GM21528 (cell line): ENCODE measurements around the gene A2M.

Source experiments
- ATAC-seq: cut with Tn5 transposase; IDR thresholded peaks from one replicate; pipeline ENCODE4 v1.9.1; 2021; ENCODE audit warnings: mild to moderate bottlenecking, moderate library complexity; ENCODE audit not compliant: unreplicated experiment, low FRiP score

A2M gene

DNA sequence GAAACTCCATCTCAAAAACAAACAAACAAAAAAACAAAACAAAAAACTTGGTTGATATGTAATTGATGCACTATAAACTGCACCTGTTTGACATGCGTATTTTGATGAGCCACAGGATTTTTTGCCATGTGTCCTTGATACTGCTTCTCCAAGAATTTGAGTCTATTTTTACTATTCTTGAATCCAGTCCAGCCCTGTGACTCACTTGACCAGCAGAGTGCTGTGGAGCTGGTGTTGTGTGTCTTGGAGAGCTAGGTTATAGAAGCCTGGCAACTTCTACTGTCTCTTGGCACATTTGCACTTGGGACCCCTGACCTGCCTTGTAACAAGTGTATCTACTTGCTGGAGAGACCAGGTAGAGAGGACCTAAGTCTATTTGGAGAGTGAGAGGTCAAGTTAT, 74.4 kb downstream of the A2M start:
- no peak for ATAC-seq

DNA sequence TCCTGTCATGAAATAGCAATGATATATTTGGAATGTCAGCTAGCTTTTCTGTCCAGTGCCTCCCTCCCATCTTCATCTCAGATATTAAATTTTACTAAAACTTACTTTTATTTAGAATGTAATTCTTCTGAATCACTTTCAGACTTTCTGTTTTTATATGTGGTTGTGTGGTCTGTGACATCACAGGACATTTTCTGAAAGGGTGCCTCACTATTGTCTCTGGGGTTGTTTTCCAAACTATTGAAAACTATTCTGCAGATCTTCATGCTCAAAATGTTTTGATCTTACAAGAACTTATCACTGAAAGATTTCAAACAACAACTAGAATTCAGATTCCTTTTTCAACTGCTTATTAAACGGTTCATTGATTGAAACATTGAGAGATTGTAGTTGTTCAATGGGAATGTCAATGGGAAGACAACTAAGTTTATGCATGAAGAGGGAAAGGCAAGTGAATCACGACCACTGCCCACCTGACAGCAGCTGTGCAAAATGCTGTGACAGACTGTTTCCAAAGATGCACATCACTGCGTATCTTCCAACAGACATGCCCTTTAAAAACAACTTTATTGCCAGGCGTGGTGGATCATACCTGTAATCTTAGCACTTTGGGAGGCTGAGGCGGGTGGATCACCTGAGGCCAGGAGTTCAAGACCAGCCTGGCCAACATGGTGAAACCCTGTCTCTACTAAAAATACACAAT, 75.1 kb downstream of the A2M start:
- ATAC-seq: no peak

DNA sequence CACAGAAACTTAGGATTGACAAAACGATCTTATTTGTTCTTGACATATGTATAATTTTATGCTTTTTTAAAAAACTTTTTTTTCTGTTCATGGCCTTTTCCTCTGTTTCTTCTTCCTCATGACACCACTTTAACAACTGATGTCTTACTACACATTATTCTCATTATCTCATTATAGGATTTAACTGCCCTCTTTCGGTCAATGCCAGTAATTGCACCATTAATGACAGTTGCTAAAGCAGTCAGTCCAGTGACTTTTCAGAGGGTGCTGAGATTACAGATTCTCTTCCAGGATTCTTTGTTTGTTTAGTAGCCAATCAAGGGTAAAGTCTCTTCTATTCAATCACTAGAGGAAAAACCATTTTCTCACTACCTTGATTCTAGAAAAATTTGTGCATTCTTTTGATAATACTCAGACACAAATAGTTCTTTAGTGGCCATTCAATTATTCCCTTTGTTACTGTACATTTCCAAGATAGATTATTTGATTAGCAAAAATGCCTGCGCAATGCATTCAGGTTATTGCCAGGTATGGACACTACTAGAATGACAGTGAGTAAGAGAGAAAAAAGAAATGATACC, 76.2 kb downstream of the A2M start:
- no peak for ATAC-seq

DNA sequence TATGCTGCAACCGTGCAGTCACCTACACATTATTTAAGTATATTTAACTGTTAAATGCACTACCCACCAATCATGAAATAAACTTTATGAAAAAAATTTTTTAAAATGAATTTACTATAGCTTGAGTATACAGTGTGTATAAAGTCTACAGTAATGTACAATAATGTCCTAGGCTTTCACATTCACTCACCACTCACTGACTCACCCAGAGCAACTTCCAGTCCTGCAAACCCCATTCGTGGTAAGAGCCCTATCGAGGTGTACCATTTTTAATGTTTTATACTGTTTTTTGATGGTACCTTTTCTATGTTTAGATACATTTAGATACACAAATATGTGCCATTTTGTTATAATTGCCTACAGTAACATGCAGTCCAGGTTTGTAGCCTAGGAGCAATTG, 78.3 kb downstream of the A2M start:
- no peak for ATAC-seq

DNA sequence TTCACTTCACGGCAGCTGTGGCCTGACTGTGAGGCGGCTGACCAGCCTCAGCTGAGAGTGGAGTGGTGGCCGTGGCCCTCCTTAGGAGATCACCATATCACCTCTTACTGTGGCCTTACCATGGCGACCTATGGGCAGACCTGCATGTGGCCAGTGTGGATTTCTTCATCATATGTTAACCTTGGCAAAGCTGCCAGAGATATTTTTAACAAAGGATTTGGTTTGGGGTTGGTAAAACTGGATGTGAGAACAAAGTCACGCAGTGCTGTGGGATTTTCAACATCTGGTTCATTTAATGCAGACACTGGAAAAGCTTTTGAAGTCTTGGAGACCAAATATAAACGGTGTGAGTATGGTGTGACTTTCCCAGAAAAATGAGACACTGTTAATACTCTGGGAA, 79.5 kb downstream of the A2M start:
- no peak for ATAC-seq

DNA sequence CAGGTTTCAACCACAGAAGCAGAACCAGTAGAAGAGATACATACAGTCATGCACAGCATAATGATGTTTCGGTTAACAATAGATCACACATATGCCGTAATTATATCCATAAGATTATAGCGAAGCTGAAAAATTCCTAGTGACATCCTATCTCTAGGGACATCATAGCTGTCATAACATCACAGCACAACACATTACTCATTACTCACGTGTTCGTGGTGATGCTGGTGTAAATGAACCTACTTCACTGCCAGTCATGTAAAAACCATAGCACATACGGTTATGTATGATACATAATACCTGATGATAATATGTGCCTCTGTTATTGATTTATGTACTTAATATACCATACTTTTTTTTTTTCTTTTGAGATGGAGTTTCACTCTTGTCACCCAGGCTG, 81.6 kb downstream of the A2M start:
- ATAC-seq: no peak

DNA sequence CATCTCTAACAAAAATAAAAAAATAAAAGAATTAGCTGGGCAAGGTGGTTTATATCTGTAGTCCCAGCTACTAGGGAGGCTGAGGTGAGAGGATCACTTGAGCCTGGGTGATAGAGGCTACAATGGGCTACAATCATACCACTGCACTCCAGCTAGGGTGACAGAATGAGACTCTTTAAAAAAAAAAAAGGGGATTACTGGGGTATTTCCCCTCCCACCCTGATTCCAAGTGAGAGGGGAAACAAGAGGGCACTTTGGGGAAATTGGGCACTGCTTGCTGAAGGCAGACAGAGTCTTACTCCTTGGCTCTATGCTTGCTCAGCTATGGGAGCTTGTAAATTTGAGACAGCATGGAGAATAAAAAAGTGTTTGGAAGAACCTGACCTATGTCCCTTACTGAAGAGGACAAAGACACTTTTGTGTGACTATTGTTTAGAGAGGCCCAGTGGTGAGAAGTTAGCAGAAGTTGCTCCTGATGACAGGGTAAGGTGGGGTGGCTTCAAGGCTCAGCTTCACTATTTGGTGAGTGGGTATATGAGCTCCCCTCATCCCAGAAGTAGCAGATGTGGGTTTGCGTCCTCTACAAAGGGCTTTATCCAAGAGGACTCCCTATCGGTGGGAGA, 82.3 kb downstream of the A2M start:
- no peak for ATAC-seq

DNA sequence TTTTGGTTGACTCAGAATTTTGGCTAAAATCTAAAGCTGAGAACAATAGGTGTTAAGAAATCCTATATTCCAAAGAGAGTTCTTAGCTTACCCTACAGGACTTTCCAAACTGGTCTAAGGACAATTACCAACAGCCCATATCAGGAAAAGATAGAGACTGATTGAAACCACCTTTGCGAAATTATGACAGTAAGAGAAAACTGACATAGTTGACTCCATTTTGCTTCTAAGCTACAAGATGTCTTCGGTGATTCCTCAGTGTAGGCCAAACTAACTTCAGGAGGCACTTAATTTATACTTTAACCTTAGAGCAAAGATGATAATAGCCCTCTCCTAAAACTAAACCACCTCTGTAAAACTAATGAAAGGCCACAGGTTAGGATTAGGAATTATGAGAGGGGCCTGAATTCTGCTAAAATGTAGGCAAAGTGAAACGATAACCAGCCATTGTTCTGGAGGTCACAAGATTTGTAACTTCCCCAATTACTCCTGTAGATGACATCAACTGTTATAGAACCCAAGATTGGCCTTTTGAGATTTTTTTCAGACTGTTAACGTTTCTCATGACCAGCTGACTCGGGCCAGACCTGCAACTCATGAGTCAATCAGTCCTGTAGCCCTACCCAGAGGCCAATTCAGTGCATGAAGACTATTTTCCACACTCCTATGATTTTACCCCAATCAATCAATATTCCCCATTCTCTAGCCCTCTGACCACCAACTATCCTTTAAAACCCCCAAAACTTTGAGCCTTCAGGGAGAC, 83.3 kb downstream of the A2M start:
- no peak for ATAC-seq

DNA sequence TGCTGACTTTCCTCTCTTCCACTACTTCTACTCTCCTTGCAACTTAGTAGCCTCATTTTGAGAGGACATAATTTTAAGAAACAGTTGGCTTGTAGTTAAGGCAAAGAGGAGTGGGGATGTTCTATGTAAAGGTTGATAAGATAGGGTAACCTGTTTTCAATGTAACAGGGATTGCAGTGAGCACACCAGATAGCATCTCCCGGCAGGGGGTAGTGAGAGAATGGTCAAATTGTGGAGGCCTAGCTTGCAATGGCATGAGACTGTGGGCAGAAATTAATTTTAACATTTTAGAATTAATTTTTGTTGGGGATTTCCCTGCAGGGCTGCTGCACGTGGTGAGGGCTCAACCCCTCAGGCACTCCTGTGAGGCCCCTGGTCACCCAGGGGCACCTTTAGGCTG, 84.9 kb downstream of the A2M start:
- ATAC-seq: no peak

DNA sequence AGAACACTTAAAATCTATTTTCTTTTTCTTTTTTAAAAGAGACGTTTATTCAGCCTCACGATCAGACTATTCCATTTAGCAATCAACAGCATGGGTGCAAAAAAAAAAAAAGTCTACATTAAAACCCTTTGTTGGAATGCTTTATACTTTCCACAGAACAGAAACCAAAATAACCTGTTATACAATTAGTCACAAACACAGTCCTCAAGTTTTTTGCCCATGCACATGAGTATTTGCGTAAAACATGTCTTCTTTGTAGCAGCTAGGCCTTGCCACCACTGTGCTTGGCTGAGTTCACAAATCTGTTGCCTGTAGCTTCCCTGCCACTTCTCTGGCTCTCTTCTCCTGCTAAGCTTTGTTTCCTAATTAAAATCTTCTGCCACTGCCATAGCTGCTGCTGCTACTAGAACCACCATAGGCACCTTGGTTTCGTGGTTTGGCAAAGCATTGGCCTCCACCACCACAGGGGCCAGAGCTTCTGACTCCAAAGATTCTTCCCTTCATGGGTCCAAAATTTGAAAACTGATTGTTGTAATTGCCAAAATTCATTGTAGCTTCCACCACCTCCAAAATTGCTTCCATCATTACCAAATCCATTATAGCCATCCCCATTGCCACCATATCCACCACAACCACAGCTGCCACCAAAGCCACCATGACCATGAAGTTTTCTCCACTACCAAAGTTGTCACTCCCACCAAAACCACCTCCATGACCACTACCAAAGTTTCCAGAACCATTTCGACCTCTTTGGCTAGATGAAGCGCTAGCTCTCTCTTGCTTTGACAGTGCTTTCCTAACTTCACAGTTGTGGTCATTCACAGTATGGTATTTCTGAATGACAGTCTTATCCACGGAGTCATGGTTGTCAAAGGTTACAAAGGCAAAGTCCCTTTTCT, 88.3 kb downstream of the A2M start:
- ATAC-seq: no peak

DNA sequence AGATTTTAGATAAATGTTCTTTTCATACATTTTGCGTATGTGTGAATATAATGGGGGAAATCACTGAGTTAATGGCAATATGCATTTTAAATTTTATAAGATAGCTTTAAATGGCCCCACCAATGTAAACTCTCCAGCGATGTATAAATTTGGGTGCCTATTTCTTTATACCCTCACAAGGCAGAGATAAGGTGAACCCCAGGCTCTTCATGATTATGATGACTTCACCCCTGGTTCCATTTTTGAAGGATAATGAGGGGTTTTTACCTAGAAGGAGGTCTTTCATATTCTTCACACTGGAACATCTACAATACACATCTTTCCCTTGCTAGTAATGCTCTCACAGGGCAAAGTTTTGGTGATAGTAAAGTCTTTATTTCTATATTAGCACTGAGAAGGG, 91.2 kb downstream of the A2M start:
- ATAC-seq: no peak

DNA sequence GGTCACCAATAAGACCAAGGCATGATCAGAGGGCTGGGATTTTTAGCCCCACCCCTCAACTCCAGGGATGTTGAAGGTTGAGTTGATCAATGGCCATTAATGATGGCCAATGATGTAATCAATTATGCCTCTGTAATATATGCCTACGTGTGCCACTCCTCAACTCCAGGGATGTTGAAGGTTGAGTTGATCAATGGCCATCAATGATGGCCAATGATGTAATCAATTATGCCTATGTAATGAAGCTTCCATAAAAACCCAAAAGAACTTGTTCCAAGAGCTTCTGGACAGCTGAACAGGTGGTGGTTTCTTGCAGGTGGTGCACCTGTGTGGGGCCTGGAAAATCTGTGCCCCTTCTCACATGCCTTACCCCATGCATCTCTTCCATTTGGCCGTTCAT, 93.1 kb downstream of the A2M start:
- ATAC-seq: no peak
